Lower lobe of right lung (tissue), 2 donors: Measurements from ENCODE around the gene ITIH5. TPM values are rescaled to one million over a fixed set of nuclear protein-coding genes. Genes with fewer than 3 reads are reported as not detected.

ENCODE experiments used
- ATAC-seq, 2 donors: fragments of 200-7000 bp; cut with Tn5 transposase; one replicate each; pipeline ENCODE4 v1.9.1; 2020 to 2022; ENCODE audit warnings: mild to moderate bottlenecking in 2 of 2, moderate library complexity in 2 of 2
- DNase-seq: peaks from one replicate; pipeline ENCODE4 v3.0.0-alpha.2; 2020
- H3K27ac ChIP-seq: fragments of 200-600 bp; one replicate; pipeline ENCODE4 v1.8.0; 2022
- H3K27me3 ChIP-seq: fragments of 200-600 bp; one replicate; pipeline ENCODE4 v1.8.0; 2022; ENCODE audit warnings: low read depth
- H3K36me3 ChIP-seq: fragments of 200-600 bp; one replicate; pipeline ENCODE4 v1.8.0; 2022; ENCODE audit warnings: mild to moderate bottlenecking
- H3K4me1 ChIP-seq: fragments of 200-600 bp; one replicate; pipeline ENCODE4 v1.8.0; 2022
- H3K4me3 ChIP-seq: fragments of 200-600 bp; one replicate; pipeline ENCODE4 v1.8.0; 2022; ENCODE audit warnings: mild to moderate bottlenecking
- H3K9me3 ChIP-seq: fragments of 200-600 bp; one replicate; pipeline ENCODE4 v1.8.0; 2022
- CTCF ChIP-seq: fragments of 200-600 bp; IDR thresholded peaks from one replicate; pipeline ENCODE4 v1.8.0; 2022; ENCODE audit warnings: antibody characterized with exemption, mild to moderate bottlenecking
- intact Hi-C: fragments of 100-400 bp; cut with DNase I; formaldehyde crosslinking; loops from one replicate; pipeline ENCODE4 v1.11.0; 2022
- total RNA-seq: library from RNA; stranded (reverse); fragmentation: NEBNext Ultra II Directional; extraction: Animal tissue kit (Norgen Biotek cat#: 25700); gene quantifications from one replicate; pipeline ENCODE4 v1.2.1, GENCODE V29; 2021
- donor health status: DM: no; HTN: yes; CAD: no; lungs with severe emphysema.

ITIH5 gene
- total RNA-seq, 1 donor from 2014 or later, result 14.8 TPM

DNA sequence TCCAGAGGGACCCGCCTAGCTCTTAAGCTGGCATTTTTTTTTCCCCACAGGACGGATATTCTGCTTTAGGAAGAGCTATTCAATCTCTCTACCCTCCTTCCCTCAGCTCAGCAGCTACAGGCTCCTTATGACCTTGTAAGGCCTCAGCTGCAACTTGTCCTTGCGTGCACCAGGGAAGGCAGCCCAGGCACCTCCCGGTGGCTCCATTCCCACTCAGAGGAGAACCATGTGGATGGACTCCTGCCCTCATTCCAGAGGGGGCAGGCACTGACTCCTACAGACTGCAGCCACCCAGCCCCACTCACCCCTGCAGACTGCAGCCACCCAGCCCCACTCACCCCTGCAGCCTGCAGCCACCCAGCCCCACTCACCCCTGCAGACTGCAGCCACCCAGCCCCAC, 73.7 kb downstream of the ITIH5 start:
- Histone ChIP-seq H3K27ac (no peak overlapping the region), H3K4me3 (no peak overlapping the region), H3K9me3 (no peaks in the 10 kb centered on the region), H3K36me3 (no peaks in the 10 kb centered on the region), H3K27me3 (no peaks in the 10 kb centered on the region), H3K4me1 (no peaks in the 10 kb centered on the region)
- DNase-seq, result no peak
- peak in 1 of 2 donors; percentile 46 for ATAC-seq
- intact Hi-C loops, result no loop called here
- no peak for TF ChIP-seq CTCF

DNA sequence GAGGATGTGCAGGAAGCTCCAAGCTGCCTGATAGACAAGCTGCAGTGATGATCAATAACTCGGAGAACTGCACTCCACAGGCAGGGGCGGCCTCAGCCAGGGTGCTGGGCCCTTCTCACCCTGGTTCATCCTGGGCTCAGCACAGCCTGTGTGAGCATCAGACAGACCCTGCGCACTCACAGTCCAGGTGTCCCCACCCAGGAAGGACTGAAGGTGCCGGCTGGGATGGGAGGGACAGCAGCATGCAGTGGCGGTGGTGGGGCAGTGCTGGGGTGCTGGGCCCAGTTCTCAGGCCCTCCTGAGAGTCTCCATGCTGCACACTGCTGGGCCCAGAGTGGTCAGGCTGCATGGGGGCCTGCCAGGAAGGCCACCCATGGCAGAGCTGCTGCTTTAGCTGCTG, 74.1 kb downstream of the ITIH5 start:
- Histone ChIP-seq H3K36me3 (no peaks in the 10 kb centered on the region), H3K9me3 (no peaks in the 10 kb centered on the region), H3K27me3 (no peaks in the 10 kb centered on the region), H3K4me3 (no peak overlapping the region), H3K27ac (no peak overlapping the region), H3K4me1 (no peaks in the 10 kb centered on the region)
- DNase-seq (no peak), ATAC-seq (no peak)
- intact Hi-C loops, result no loop called here
- TF ChIP-seq CTCF, result no peak

- H3K4me3 ChIP-seq, result no peak overlapping the region
- DNase-seq (no peak), ATAC-seq (no peak)
- H3K9me3 ChIP-seq, result no peaks in the 10 kb centered on the region
- no peaks in the 10 kb centered on the region for H3K36me3 ChIP-seq
- TF ChIP-seq CTCF, result no peak
- H3K4me1 ChIP-seq, result no peaks in the 10 kb centered on the region
- H3K27ac ChIP-seq, result no peak overlapping the region
- no peaks in the 10 kb centered on the region for H3K27me3 ChIP-seq
- intact Hi-C loops, result no loop called here
These were observed 76.5 kb downstream of the ITIH5 start for GRCh38 chr10:7590271-7590670.

- no peak for DNase-seq
- ATAC-seq, result no peak
- no peaks in the 10 kb centered on the region for H3K4me1 ChIP-seq
- no peak for TF ChIP-seq CTCF
- H3K27ac ChIP-seq, result no peak overlapping the region
- H3K9me3 ChIP-seq, result no peaks in the 10 kb centered on the region
- H3K36me3 ChIP-seq, result no peaks in the 10 kb centered on the region
- no peak overlapping the region for H3K4me3 ChIP-seq
- H3K27me3 ChIP-seq, result no peaks in the 10 kb centered on the region
- intact Hi-C loops, result no loop called here
These were observed 77.0 kb downstream of the ITIH5 start for GRCh38 chr10:7589748-7590147.

DNA sequence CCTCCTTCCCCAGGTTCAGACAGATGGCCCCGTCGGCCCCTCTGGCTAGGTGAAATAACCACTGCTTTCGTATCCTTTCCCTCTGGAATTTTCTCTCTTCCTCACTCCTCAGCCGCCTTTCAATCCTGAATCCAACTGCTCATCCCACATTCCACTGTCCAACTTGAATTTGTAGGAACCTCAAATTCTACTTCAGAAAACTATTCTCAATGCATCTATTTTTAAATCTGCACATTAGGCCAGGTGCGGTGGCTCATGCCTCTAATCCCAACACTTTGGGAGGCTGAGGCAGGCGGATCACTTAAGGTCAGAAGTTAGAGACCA, 78.9 kb downstream of the ITIH5 start:
- intact Hi-C loops, result no loop called here
- Histone ChIP-seq H3K4me1 (no peaks in the 10 kb centered on the region), H3K27me3 (no peaks in the 10 kb centered on the region), H3K9me3 (no peaks in the 10 kb centered on the region), H3K27ac (no peak overlapping the region), H3K36me3 (no peaks in the 10 kb centered on the region), H3K4me3 (no peak overlapping the region)
- DNase-seq (no peak), ATAC-seq (no peak)
- TF ChIP-seq CTCF, result no peak
